HG03060 (cell line): Measurements from ENCODE around the gene ZFP57.
"Not testable (repeated sequence)": the region's sequence is repeated elsewhere in the genome, so short reads cannot be mapped to it uniquely, and the experiment has no call there.

Source experiments
- ATAC-seq: cut with Tn5 transposase; IDR thresholded peaks from one replicate; pipeline ENCODE4 v1.9.1; 2021; ENCODE audit warnings: low read depth, moderate number of reproducible peaks; ENCODE audit not compliant: unreplicated experiment

The ZFP57 gene

DNA sequence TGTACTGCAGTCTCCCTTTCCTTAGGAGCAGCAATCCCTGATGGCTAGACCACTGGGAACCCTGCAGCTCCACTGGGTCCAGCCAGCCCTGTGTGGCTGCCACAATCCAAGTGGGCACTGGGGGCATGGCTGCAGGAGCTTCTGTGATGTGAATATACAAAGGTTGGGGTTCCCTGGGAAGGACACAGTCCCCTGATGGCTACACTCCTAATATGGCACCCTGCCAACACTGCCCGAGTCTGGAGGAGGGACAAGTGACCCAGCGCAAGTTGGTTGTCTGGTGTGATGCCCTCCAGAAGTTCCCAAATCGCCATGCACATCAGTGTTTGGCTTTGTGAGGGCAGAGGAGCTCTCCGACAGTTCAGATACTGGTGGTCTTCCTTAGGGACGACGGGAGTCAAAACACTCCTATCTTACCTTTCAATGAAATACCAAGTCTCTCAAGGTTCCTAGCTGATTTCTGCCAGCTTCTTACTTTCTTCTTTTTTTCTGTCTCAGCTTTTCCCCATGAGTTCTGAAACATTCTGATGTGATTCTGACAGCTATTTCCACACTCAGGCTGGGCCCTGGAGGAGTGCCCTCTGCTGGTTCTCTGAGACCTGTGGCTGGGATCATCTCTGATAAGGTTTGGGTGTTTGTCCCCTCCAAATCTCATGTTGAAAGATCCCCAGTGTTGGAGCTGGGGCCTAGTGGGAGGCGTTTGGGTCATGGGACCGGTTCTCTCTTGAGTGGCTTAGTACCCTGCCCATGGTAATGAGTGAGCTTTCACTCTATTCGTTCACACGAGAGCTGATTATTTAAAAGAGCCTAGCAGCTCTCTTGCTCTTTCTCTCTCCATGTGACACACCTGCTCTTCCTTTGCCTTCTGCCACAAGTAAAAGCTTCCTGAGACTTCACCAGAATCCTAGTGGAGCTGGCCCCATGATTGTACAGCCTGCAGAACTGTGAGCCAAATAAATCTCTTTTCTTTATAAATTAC, 15.5 kb upstream of the ZFP57 start:
- ATAC-seq, result no peak

DNA sequence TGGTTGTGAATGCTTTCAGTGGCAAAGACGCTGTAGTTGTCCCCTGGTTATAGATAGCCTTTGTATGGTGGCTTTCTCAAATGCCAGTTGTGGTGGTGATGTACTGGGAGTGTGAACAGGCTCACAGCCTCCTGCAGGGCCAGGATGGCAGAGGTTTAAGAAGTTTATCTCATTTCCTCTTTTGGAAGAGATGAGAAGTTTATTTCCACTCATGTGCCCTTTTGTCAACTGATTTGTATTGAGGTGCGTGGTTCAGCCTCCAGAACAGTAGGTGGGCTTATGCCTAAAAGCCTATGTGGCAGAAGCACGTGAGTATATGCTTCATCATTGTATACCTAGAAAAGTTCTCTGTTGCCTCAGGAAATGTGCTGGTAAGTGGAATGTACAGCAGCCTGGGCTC, 13.7 kb upstream of the ZFP57 start:
- ATAC-seq, result no peak

GRCh38 chr6:29685718-29686326, 4.9 kb upstream of the ZFP57 start:
- no peak for ATAC-seq

- no peak for ATAC-seq
Measured at GRCh38 chr6:29681811-29682210, 859 bp upstream of the ZFP57 start.

DNA sequence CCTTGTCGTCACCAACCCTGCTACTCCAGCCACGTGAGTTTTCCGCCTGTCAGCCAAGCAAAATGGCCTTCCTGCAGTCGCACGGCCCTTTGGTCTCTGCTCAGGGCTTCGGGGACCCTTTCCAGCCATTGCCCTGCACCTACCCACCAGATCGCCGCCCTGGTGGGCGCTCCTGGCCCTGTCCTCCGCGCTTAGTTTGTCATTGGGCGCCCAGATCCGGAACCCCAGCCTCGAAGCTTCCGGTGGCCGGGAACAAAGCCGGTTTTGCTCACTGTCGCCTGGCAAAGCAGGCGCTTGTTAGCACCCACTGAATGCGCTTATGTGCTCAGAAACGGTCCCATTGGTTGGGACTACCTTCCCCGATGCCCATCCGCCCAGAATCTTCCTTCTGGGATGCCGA, 536 bp downstream of the ZFP57 start:
- ATAC-seq, result no peak

GRCh38 chr6:29679962-29680361, 990 bp downstream of the ZFP57 start:
- ATAC-seq, result no peak

DNA sequence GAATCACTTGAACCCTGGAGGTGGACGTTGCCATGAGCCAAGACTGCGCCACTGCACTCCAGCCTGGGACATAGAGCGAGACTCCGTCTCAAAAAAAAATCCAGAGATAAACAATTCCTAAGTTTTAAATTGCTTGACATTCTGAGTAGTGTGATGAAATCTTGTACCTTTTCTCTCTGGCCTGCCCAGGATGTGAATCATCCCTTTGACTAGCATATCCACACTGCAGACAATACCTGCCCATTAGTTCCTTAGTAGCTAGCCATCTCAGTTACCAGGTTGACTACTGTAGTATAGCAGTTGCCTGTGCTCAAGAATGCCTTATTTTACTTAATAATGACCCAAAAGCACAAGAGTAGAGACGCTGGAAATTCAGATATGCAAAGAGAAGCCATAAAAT, 2.8 kb downstream of the ZFP57 start:
- ATAC-seq, result no peak

- ATAC-seq, result no peak
Measured at GRCh38 chr6:29676981-29677601, 3.9 kb downstream of the ZFP57 start.

- no peak for ATAC-seq
Measured at GRCh38 chr6:29675561-29675960, 5.4 kb downstream of the ZFP57 start.

GRCh38 chr6:29674008-29674407, 6.9 kb downstream of the ZFP57 start:
- no peak for ATAC-seq

GRCh38 chr6:29673161-29673560, 7.8 kb downstream of the ZFP57 start:
- ATAC-seq, result no peak

GRCh38 chr6:29672116-29672515, 8.8 kb downstream of the ZFP57 start:
- ATAC-seq, result not testable (repeated sequence)

GRCh38 chr6:29671026-29671425, 9.9 kb downstream of the ZFP57 start:
- no peak for ATAC-seq

GRCh38 chr6:29667158-29667557, 13.8 kb downstream of the ZFP57 start:
- no peak for ATAC-seq

GRCh38 chr6:29666826-29667130, 14.2 kb downstream of the ZFP57 start:
- ATAC-seq, result no peak

GRCh38 chr6:29665942-29666825, 14.8 kb downstream of the ZFP57 start:
- no peak for ATAC-seq

- ATAC-seq, result no peak
Measured at GRCh38 chr6:29663300-29664042, 17.5 kb downstream of the ZFP57 start.

GRCh38 chr6:29661502-29662141, 19.3 kb downstream of the ZFP57 start:
- not testable (repeated sequence) for ATAC-seq

DNA sequence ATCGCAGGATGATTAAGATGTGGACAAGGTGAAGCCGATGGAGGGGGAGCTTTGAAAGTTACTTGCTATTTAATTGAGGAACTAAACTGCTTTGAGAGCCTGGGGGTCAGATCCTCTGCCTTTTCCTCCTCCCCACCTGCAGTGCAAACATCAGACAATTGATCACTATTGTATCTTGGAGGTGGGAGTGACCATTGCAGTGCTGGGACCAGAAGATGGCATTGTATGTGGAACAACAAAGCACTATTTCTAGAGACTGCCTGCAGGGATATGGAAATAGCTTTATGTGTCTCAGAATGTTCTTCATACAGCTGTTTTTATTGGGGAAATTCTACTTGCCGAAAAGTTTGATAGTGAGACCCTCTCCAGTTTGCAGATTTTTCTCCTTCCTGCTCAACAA, 19.9 kb downstream of the ZFP57 start:
- no peak for ATAC-seq
